AML-193 (cell line): ENCODE measurements around the gene GCC2.
A peak's percentile ranks its signal among the peaks of the same experiment; 100 is the strongest.
"Not testable (repeated sequence)": the region's sequence is repeated elsewhere in the genome, so short reads cannot be mapped to it uniquely, and the experiment has no call there.

Experiments
- DNase-seq, 2 experiments: peaks; one replicate each; lab custom pipeline; 2025; lab: John Stamatoyannopoulos, UW

GCC2 gene, protein sequence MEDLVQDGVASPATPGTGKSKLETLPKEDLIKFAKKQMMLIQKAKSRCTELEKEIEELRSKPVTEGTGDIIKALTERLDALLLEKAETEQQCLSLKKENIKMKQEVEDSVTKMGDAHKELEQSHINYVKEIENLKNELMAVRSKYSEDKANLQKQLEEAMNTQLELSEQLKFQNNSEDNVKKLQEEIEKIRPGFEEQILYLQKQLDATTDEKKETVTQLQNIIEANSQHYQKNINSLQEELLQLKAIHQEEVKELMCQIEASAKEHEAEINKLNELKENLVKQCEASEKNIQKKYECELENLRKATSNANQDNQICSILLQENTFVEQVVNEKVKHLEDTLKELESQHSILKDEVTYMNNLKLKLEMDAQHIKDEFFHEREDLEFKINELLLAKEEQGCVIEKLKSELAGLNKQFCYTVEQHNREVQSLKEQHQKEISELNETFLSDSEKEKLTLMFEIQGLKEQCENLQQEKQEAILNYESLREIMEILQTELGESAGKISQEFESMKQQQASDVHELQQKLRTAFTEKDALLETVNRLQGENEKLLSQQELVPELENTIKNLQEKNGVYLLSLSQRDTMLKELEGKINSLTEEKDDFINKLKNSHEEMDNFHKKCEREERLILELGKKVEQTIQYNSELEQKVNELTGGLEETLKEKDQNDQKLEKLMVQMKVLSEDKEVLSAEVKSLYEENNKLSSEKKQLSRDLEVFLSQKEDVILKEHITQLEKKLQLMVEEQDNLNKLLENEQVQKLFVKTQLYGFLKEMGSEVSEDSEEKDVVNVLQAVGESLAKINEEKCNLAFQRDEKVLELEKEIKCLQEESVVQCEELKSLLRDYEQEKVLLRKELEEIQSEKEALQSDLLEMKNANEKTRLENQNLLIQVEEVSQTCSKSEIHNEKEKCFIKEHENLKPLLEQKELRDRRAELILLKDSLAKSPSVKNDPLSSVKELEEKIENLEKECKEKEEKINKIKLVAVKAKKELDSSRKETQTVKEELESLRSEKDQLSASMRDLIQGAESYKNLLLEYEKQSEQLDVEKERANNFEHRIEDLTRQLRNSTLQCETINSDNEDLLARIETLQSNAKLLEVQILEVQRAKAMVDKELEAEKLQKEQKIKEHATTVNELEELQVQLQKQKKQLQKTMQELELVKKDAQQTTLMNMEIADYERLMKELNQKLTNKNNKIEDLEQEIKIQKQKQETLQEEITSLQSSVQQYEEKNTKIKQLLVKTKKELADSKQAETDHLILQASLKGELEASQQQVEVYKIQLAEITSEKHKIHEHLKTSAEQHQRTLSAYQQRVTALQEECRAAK (N-terminal part only)

DNA sequence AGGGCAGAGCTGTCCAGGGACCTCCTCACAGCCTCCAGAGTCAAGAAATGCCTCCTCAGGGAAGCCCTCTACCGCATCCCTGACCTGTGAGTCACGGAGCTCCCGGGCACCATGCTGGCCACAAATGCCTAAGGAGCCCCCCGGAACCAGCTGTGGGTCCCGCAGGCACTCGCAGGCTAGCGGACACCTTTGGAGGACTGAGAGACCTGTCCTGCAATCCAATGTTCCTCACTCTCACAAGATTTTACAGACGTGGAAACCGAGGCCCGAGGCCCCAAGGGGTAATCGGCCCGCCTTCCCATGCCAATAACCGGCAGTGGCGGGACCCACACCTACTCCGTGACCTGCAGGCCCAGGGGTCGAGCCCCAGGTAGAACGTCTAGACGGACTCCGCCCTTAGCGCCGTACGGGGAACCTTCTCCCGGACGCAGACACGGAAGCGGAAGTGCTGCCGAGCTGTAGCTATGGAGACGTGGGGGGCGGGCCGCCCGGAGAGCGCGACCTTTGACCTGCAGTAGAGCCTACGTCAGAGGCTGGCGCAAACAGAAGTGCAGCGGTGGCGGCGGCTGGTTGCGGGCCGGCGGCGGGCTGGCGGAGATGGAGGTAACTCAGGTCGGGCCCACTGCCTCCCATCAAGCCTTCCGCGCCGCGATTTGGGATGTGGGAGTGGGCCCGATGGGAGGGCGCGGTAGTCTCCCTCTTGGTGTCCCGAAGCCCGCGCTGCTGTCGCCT, at the start of gene GCC2:
Gene GCC2 (plus strand): TSS at position 529 of the 732 bp plus-strand sequence. CDS start 69 bp downstream, at position 598.
- DNase-seq = peak; percentile 88 to 90

DNA sequence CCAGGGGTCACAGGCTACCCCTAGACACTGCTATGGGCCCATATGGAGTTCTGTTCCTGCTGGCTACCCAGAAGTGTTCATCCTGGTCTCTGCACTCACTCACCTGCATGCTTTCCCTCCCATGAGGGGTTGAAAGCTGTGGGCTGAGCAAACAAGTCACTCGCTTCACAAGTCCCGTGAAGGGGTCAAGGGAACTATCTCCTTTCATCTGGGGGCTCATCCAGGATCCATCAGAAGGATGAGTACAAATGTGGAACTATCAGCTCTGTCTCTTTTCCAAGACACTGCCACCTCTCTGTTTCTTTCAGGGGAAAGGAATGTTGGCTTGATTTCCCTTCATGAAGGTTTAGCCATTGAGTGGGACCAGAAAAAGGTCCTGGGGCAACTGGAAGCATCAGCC, 49.5 kb upstream of the GCC2 start:
- no peak for DNase-seq

DNA sequence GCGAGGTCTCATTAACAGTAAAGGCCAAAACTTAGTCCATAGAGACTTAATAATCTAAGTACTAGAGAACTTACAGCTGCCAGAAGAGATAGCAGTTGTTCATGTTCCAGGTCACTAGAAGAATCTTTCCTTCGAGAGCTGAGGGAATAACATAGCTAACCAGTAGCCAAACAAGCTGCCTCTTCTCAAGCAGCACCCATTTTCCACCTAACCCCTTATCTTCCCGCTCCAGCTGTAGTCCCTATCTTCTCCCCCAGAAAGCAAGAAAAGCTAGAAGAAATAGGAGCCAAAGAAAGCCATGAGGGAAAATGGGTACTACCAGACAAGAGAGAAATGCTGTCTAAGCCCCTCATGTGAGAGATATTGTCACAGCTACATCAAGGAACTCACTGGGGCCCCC, 47.2 kb upstream of the GCC2 start:
- DNase-seq = no peak

DNA sequence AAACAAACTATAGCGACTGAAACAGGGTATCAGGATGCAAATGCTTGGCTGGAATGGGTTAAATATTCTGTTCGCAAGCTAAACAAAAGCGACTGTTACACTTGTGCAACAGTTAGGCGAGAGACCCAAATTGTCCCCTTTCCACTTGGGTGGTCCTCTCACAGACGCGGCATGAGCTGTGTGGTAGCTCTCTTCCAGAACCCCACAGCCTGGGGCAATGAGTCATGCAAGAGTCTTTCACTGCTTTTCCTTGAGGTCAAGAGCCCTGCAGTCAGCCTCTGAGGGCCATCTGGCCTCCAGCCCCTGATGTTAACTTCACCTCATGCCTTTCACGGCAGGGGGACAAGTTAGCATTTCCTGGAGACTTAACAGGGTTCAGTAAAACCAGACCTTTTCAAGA, 45.5 kb upstream of the GCC2 start:
- DNase-seq = no peak

DNA sequence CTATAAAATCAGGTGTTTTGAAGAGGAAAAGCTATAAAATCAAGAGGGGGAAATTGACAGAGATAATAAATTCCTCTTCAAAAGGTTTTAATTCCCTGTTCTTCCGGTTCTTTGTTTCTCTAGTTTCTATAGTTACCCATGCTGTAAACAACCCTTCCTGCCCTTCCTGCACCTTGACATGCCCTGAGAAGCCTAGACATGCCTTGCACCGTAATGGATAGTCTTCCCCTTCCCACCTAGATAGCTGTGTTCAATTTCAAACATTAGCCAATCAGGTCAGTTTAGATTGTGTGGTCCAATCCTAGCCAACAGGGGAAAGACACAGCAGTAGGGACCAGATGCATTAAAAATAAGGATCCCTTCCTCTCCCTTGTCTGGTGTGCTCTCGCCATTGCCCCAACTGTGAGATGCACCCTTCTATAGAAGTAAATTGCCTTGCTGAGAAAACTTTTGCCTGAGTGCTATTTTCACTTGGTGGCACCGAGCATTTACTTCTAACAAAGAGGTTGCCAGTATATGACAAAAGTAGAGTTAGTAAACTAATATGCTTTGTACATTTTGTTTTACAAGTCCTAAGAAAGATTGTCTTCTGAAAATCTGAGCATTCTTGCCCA, 44.1 kb upstream of the GCC2 start:
- DNase-seq = no peak

DNA sequence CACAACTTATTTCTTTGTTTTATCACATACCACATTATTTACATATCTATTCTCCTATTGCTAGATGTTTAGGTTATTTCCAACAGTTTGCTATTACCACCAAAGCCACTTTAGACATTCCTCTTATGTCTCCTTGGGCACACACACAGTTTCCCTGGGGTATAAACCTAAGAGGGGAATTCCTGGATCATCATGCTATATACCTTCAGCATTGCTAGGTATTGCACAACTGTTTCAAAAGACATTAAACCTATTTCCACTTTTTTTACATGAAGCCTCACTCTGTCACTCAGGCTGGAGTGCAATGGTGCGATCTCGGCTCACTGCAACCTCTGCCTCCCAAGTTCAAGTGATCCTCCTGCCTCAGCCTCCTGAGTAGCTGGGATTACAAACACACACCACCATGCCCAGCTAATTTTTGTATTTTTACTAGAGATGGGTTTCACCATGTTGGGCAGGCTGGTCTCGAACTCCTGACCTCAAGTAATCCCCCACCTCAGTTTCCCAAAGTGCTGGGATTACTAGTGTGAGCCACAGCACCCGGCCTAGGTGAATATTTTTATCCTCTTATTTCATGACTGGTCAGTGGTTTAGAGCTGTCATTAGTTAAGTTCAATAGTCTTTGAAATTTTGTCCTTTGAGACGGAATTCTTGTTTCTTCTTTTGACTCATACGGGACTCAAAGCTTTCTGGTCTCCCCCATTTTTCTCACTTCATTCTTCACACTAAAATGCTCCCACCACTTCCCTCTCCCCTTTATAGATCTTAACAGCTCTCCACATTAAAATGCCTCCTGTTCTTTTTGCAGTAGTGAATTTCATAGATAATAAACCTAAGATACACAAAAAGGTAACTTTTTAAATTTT, 40.9 kb upstream of the GCC2 start:
- no peak for DNase-seq

DNA sequence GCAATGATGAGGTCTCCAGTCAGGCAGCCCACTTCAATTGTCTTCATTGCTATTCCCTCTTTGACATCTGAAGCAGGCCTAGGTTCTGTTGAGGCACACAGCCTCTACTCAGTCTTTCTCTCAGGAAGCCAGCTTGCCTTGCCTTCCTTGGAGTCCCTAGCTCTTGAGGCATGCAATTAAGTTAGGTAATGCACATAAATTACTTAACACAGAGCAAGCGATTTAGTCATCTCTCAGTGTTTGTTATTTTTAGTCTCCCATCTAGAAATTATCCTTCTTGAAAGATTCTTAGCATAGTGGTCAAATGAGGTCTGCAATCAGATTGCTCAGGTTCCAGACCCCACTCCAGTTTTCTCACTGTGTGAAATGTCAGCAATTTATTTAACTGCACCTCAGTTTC, 39.2 kb upstream of the GCC2 start:
- no peak for DNase-seq

DNA sequence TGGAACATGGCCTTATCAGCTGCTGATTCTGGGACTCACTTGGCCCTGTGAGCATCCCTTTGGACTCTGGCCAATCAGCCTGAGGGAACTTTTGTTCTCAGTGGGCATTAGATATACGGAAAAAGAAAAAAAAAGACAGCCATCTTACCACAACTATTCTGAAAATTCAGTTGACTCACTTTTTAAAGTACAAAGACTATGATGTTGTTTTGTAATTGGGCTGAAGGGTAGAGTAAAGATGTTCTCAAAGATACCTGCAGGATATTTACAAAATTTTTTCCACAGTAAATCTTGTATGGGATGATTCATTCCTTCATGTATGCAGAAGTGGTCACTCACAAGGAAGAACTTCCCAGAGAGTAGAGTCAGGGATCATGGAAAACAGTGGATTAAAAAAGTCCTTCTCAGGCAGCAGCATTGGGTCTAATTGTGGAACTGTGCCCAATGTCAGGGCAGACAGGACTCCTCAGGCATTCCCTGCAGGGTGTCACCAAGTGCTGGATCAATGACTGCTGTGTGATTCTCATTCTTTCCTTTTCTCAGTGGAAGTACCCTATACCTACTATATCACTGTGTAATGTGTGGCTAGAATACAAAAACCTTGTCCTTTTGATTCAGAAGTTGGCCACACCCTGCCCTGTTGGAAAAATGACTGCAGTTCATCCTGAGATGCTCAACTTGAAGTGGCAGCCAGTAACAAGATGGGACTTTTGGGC, 35.9 kb upstream of the GCC2 start:
- DNase-seq = no peak

DNA sequence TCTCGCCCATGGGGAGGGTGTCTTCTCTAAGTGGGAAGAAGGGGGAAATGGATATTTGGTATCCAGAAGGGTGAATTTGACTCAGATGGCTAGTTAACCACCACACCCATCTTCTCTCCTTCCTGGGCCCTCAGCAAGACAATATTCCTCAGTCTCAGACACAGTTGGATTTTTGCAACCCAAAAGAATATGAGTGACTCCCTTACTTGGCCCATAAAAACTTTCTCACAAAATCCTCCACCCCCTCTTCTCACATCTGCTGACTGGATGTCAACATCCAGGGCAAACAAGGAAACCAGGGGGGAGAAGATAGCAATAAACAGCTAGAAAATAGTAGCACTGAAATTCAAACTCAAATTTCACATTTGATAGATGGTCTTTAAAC, 35.3 kb upstream of the GCC2 start:
- no peak for DNase-seq

DNA sequence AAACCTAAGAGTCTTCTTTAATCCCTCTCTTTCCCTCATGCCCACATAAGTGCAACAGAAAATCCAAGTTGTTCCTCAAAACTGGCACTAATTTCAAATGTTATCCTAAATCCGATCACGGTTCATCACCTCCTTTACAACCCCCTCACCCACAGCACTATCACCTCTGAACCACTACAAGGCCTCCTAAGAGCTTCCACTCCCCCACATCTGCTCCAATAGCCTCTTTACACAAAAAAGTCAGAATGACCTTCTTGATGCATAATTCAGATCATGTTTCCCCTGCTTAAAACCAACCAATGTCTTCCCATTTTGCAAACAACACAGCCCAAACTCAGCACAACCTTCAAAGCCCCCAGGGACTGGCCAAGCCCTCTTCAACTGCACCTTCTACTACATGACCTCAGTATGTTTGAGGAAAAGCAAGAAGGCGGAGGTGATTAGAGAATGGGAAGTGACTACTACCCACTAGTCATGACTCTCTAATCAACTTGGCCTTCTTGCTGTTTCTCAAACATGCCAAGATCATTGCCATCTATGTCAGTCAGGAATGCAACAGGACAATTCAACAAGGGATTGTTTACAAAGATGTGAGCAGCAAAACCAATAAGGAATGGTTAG, 34.6 kb upstream of the GCC2 start:
- DNase-seq = no peak

DNA sequence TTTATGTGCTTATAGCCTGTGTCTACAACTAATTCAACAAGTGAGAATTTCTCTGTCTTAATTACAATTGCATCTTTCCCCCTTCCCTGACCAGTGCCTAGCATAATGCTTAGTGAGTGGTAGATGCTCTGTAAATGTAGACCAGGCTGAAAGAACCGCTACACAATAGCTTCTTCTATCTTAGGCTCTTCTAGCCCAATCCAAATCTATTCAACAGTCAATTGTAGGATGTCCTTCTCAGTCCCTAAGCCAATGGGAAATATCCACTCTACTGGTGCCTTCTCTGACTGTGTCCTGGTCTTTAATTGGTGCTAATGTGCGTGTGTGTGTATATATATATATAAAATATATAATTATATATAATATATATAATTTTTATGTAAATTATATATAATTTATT, 34.1 kb upstream of the GCC2 start:
- DNase-seq = no peak

DNA sequence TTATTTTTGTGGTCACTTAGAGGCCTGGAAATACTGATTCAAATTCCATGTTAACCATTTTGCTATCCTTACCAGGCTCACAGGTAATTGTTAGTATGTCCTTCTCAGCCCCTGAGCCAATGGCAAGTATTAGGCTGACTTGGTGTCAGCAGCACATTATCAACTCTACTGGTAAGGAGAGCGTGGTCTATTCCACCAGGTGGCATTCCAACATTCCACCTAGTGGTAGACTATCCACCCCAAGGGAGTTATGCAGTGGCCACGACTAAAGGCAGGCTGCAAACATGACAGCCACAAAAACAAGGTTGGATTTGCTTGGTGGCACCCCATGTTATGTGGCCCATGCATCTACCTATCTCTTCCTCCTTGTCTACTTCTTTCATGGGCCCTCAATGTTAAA, 31.8 kb upstream of the GCC2 start:
- DNase-seq = no peak

DNA sequence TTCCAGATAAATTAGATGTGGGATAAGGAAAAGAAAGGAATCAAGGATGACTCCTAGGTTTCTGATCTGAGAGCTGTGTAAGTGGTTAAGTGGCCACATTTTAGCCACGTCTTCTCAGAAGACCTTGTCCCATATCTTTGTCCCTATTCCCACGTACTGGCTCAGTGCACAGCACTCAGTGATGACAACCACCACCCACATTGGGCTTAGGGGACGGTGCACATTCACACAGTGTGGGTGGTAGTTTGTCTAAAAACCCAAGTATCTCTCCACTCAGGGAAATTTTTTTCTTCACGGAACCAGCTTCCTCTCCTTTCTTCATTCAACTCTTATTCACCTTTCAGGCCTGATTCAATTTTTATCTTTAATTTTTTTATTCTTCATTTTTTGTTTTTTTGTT, 30.6 kb upstream of the GCC2 start:
- DNase-seq = no peak

DNA sequence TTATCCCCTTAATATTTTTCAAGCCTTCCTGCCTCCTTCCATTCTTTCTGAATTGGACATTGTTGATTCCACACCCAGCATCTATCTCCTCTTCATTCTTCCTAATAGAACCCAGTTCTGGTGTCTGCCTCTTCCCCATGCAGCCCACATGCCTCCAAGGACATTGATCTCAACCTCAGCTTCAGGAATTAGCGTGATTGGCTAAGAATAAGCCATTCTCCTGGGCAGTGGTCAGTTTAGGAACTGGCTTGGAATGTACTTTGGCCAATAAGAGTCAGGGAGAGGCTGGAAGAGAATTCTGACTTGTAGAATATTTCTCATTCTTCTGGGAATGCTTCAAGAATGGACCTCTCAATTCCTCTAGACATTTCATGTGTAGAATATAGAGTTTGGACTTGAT, 25.9 kb upstream of the GCC2 start:
- no peak for DNase-seq

DNA sequence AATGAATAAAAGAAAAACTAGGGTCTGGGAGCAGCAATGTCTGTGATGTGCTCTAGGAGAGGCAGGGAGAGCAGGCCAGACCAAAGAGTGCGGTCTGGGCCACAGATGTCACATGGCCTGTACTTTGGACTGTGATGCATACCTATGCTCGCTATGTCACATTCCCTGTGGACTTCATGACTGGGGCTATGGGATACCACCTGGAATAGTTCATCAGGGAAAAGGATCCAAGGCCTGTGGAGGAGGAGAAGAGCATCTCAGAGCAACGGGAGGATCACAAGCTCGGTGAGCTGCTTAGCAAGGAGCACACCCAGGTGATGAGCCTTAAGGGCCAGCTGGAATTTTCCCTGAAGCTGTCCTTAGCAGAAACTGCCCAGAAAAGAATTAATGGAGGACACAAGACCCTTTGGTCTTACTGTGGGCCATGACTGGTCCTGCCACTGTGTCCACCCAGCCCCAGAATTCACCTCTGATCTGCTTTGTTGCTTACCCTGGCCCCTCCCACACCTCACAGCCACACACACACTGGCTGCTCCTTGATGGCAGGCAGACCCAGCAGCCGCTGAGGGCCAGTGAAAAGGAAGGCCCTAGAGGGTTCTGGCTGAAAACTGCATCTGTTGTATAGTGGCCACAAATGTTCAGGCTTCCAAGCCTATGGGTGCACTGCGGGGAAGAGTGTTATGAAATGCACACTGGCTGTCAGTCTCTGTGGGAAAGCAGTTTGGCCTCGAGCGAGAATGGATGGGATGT, 25.3 kb upstream of the GCC2 start:
- DNase-seq = no peak

DNA sequence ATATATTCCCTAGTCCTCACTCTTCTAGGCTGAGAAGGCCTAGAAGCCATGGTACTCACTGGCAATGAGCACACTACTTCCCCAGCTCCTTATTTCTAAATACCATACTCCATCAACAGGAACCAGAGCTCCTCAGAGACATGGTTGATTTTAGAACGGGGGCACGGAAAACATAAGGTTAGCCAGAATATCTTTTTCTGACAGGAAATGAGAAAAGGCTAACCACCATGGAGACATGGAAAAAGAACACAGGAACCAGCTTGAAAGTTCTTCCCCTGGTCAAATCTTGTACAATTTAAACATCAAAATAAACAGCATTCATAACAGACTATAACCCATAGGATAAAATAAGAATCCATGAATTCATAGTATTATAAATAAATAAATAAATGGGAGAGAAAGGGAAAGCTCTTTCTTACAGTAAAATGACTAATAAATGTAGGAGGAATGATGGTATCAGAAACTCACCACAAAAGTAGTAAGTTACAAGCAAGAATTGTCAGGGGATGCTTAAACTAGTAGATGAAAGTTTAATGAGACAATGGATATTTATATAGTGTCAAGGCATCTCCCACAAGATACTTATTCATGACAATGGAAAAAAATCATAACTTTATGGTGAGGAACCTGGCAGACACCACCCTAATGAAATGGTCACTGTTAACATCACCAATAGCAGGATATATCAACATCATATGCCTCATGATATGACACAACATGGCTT, 20.6 kb upstream of the GCC2 start:
- DNase-seq = no peak

DNA sequence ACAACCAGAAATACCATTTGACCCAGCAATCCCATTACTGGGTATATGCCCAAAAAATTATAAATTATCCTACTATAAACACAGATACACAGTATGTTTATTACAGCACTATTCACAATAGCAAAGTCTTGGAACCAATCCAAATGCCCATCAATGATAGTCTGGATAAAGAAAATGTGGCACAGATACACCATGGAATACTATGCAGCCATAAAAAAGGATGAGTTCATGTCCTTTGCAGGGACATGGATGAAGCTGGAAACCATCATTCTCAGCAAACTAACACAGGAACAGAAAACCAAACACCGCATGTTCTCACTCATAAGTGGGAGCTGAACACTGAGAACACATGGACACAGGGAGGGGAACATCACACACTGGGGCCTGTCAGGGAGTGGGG, 13.4 kb upstream of the GCC2 start:
- not testable (repeated sequence) for DNase-seq

DNA sequence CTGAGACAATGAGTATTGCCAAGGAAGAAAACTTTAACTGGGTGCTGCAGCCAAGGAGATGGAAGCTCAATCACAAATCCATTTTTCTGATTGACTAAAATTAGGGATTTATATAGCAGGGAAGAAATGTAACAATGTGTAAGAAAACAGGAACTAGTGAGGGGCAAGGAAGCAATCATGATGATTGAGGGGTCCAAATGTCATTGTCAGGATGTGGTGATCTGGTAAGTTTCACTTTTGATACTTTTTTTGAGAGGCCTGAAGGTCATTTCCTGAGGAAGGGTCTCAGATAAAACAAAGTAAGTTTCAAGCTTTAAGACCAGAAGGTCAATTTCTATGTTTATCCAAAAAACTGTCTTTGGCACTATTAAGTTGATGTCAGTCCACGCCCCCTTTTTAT, 12.0 kb upstream of the GCC2 start:
- no peak for DNase-seq
